Raji (cell line): ENCODE results near the gene ECI1.
A peak's percentile ranks its signal among the peaks of the same experiment; 100 is the strongest.

Experiments used
- POLR2A ChIP-seq: IDR thresholded peaks from 2 replicates; pipeline ENCODE4 v1.6.1; 2011; ENCODE audit warnings: low read depth, low read length, control low read depth; ENCODE audit not compliant: insufficient read depth

Gene ECI1

DNA sequence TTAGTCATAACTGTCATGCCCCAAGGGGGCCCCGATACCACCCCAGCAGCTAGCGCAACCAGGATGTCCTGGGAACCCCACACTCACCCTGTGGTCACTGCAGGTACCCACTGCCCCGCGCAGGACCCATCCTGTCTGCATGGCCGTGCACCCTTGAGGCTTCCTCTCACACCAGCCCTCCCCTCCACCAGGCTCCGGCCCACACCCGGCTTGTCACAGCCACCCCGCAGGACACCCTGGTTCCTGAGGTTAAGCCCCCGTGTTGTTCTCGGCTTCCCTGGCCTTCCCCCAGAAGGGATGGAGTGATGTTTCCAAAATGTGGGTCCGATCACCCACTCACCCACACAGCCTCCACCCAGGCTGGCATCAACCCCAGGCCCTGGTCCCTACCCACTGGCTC lies 7.6 kb downstream of the ECI1 start:
- 0 out of 2 replicates have a peak, but pooled peaks have one; percentile 13 for TF ChIP-seq POLR2A

GRCh38 chr16:2243031-2243528 lies 8.3 kb downstream of the ECI1 start:
- TF ChIP-seq POLR2A: no peak

DNA sequence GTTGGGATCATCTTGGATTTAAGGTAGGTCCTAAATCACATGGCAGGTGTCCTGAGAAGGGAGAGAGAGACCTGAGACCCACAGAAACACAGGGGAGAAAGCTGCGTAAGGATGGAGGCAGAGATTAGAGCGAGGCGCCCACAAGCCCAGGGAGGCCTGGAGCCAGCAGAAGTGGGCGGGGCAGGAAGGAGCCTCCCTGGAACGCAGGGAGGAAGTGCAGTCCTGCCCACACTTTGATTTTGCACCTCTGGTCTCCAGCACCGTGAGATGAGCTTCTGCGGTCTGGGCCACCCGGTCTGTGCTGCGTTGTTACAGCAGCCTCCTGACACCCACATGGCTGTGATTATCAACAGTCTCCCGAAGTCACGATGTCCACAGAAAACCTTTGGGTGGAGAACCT lies 8.8 kb downstream of the ECI1 start:
- TF ChIP-seq POLR2A: no peak

- no peak for TF ChIP-seq POLR2A
Observed at GRCh38 chr16:2238838-2239675, 12.3 kb downstream of the ECI1 start.

- 0 out of 2 replicates have a peak, but pooled peaks have one; percentile 19 for TF ChIP-seq POLR2A
Observed at GRCh38 chr16:2238150-2238837, 13.1 kb downstream of the ECI1 start.

DNA sequence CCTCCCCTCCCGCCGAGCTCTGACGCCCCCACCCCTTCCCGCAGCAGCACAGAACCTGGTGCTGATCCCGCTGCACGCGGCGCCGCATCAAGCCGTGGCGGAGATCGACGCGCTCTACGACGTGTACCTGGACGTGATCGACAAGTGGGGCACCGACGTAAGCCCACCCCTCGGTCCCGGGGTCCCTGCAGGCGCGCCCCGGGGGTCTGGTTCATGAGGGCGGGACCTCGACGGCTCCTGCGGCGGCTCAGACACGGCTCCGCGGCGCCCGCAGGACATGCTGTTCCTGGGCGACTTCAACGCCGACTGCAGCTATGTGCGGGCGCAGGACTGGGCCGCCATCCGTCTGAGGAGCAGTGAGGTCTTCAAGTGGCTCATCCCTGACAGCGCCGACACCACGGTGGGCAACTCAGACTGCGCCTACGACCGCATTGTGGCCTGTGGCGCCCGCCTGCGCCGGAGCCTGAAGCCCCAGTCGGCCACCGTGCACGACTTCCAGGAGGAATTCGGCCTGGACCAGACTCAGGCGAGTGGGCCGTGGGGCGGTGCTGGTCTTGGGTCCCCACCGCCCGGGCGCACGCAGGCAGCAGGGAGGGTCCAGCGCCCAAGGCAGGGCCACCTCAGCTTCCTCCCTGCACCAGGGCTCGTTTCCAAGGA lies 13.8 kb downstream of the ECI1 start:
- no peak for TF ChIP-seq POLR2A

- TF ChIP-seq POLR2A: no peak
Observed at GRCh38 chr16:2237102-2237482, 14.3 kb downstream of the ECI1 start.

- no peak for TF ChIP-seq POLR2A
Observed at GRCh38 chr16:2236337-2237101, 14.9 kb downstream of the ECI1 start, which contains the start of gene DNASE1L2. TSS of gene DNASE1L2 (plus strand) at chr16:2236444. CDS start at chr16:2236817, 373 bp downstream.

DNA sequence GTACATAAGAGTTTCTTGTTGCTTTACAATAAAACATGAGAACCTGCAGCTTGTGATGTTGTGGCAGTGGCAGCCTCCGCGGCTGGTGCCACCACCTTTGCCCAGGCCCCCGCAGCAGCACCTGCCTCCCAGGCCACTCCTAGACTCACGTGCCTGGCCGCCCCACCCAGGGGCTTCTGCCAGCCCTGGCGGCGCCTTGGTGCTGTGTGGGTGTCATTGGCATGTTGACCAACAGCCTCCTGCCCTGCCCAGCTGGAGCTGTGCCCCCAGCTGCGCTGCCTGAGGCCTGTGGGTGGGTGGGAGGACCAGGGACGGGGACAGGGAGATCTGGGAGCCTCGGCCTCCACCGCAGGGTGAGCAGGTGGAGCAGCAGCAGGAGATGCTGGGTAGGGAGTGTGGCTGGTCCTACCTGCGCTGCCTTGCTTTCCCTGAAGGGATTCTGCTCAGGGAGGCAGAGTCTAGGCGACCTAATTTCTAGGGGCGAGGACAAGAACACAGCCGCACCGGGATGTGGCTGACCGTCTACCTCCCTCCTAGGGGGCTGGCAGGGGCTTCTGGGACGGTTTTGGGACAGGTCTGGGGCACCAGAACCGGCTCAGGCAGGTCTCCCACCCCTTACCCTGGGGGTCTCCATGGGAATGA lies 15.6 kb downstream of the ECI1 start:
- TF ChIP-seq POLR2A: no peak

DNA sequence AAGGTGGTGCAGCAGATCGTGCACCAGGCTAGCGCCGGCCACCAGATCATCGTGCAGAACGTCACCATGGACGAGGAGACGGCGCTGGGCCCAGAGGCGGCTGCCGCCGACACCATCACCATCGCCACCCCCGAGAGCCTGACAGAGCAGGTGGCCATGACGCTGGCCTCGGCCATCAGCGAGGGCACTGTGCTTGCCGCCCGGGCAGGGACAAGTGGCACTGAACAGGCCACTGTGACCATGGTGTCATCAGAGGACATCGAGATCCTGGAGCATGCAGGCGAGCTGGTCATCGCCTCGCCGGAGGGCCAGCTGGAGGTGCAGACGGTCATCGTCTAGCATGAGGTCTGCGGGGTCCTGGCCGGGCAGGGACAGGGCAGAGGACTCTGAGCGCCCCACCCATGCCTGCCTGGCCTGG lies 16.1 kb downstream of the ECI1 start:
- no peak for TF ChIP-seq POLR2A

GRCh38 chr16:2234813-2235170 lies 16.6 kb downstream of the ECI1 start:
- TF ChIP-seq POLR2A: no peak

GRCh38 chr16:2233872-2234812 lies 17.2 kb downstream of the ECI1 start:
- no peak for TF ChIP-seq POLR2A

DNA sequence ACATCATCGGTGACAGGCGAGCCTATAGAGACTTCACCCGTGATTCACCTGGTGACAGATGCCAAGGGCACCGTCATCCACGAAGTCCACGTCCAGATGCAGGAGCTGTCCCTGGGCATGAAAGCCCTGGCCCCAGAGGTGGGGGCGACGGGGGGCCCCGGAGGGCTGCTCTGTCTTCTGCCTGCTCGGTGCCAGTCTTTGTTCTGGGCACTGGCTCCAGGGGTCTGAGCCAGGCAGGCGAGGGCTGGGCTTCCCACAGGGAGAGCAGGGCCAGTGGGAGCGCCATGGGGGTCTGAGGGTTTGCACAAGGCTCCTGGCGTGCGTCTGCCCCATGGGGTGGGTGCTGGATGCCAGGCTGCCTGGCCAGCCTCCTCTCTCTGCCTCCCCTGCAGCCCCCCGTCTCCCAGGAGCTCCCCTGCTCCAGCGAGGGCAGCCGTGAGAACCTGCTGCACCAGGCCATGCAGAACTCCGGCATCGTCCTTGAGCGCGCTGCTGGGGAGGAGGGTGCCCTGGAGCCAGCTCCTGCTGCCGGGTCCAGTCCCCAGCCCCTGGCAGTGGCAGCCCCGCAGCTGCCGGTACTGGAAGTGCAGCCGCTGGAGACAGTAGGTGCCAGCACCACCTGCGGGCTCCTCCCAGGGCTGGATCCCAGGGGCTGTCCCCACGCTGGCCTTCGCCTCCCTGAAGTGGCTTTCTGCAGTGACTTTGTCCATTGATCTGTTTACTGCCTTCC lies 18.2 kb downstream of the ECI1 start:
- no peak for TF ChIP-seq POLR2A
